ENCODE data around the gene OLFM4.

The OLFM4 gene

GRCh38 chr13:53068585-53069520 lies 40.2 kb downstream of the OLFM4 start:
- Histone ChIP-seq H3K4me3 (ENCODE audit: low read depth, low read length) (no peak overlapping the region), H3K4me1 (ENCODE audit: control insufficient read depth, insufficient read depth, low read length) (peaks cover 3% of the 10 kb centered on the region), H3K36me3 (ENCODE audit: control insufficient read depth in 2 of 2, insufficient read depth in 1 of 2, low read length in 2 of 2) (no peaks in the 10 kb centered on the region), H3K27ac (ENCODE audit: extremely low read depth, low read depth, low read length) (no peak overlapping the region), H3K9me3 (ENCODE audit: control insufficient read depth, insufficient read depth, low read depth, low read length) (no peaks in the 10 kb centered on the region)
- ChIA-PET CTCF (interaction anchor here (1.3 kb wide), 1 partner anchor 101 kb away, joined by 4 read pairs; no protein-coding TSS in a partner anchor), POLR2A (no interaction called here)
- TF ChIP-seq PRDM4 (tag by site-specific recombination; IDR thresholded peaks at IDR 0.05) (no peak), ZNF473 (tag by site-specific recombination; IDR thresholded peaks at IDR 0.05) (no peak), ZNF837 (tag by site-specific recombination; IDR thresholded peaks at IDR 0.05) (no peak), ZNF133 (tag by site-specific recombination; IDR thresholded peaks at IDR 0.05) (no peak), ZNF621 (tag by site-specific recombination; IDR thresholded peaks at IDR 0.05) (no peak), YY2 (tag by site-specific recombination; IDR thresholded peaks at IDR 0.05) (no peak), ZXDB (tag by site-specific recombination; IDR thresholded peaks at IDR 0.05) (no peak), ZNF221 (tag by site-specific recombination; IDR thresholded peaks at IDR 0.05; ENCODE audit: borderline replicate concordance) (no peak), ZNF510 (tag by site-specific recombination; IDR thresholded peaks at IDR 0.05; ENCODE audit: insufficient replicate concordance) (no peak), ZNF426 (tag by site-specific recombination; IDR thresholded peaks at IDR 0.05) (no peak), SCRT2 (tag by site-specific recombination; IDR thresholded peaks at IDR 0.05) (no peak), ZNF362 (tag by site-specific recombination; IDR thresholded peaks at IDR 0.05) (no peak), ZNF140 (tag by site-specific recombination; IDR thresholded peaks at IDR 0.05) (no peak)

GRCh38 chr13:53069800-53070199 lies 41.2 kb downstream of the OLFM4 start:
- H3K4me1 ChIP-seq (ENCODE audit: control insufficient read depth, insufficient read depth, low read length): peaks cover 3% of the 10 kb centered on the region
- ChIA-PET CTCF (interaction anchor here (1.3 kb wide), 1 partner anchor 102 kb away, joined by 4 read pairs; no protein-coding TSS in a partner anchor), POLR2A (no interaction called here)
- no peaks in the 10 kb centered on the region for H3K36me3 ChIP-seq (ENCODE audit: control insufficient read depth in 2 of 2, insufficient read depth in 1 of 2, low read length in 2 of 2)
- no peaks in the 10 kb centered on the region for H3K9me3 ChIP-seq (ENCODE audit: control insufficient read depth, insufficient read depth, low read depth, low read length)
- H3K27ac ChIP-seq (ENCODE audit: extremely low read depth, low read depth, low read length): no peak overlapping the region
- no peak overlapping the region for H3K4me3 ChIP-seq (ENCODE audit: low read depth, low read length)
- TF ChIP-seq ZNF830 (tag by site-specific recombination; IDR thresholded peaks at IDR 0.05; ENCODE audit: low read depth) (no peak), ZNF549 (tag by site-specific recombination; IDR thresholded peaks at IDR 0.05) (no peak), BCL6B (tag by site-specific recombination; IDR thresholded peaks at IDR 0.05) (no peak), ZNF518A (tag by site-specific recombination; conservative IDR thresholded peaks at IDR 0.05; ENCODE audit: low read depth) (no peak), SETDB1 (IDR thresholded peaks at IDR 0.05; ENCODE audit: insufficient read length, low read length) (no peak), ZNF513 (tag by site-specific recombination; IDR thresholded peaks at IDR 0.05) (no peak), WT1 (tag by site-specific recombination; IDR thresholded peaks at IDR 0.05) (no peak), OSR2 (tag by site-specific recombination; IDR thresholded peaks at IDR 0.05) (no peak), ZNF776 (tag by site-specific recombination; IDR thresholded peaks at IDR 0.05; ENCODE audit: borderline replicate concordance) (no peak)

Data from HEK293 (cell line).